SK-N-SH (cell line): ENCODE results near the gene ANKRD16.

Source experiments
- CHD2 ChIP-seq: fragments of 150-350 bp; IDR thresholded peaks from 2 replicates; pipeline ENCODE4 v1.6.1; 2018; ENCODE audit warnings: low read length; ENCODE audit not compliant: partially characterized antibody
- JUND ChIP-seq: IDR thresholded peaks from 2 replicates; pipeline ENCODE4 v1.4.0; 2012
- POLR2AphosphoS5 ChIP-seq: IDR thresholded peaks from 2 replicates; pipeline ENCODE4 v1.6.1; 2012; ENCODE audit warnings: low read depth, low read length
- REST ChIP-seq: IDR thresholded peaks from 2 replicates; pipeline ENCODE4 v1.6.1; 2012; ENCODE audit warnings: mild to moderate bottlenecking, low read depth, low read length, moderate library complexity
- RXRA ChIP-seq: IDR thresholded peaks from 2 replicates; pipeline ENCODE4 v1.4.0; 2012; ENCODE audit warnings: low read depth, mild to moderate bottlenecking, borderline replicate concordance
- SIN3A ChIP-seq: IDR thresholded peaks from 2 replicates; pipeline ENCODE4 v1.6.1; 2012; ENCODE audit warnings: low read depth, mild to moderate bottlenecking, low read length, moderate library complexity, borderline replicate concordance
- YY1 ChIP-seq: IDR thresholded peaks from 2 replicates; pipeline ENCODE4 v1.4.0; 2012; ENCODE audit warnings: low read depth, mild to moderate bottlenecking
- TF ChIP-seq, protein P1 (sequence below): fragments of 200-600 bp; sonication (generic); IDR thresholded peaks from 2 replicates; pipeline ENCODE4 v1.6.1; 2017; ENCODE audit warnings: antibody characterized with exemption, mild to moderate bottlenecking, moderate library complexity
- TF ChIP-seq, protein P2 (sequence below): IDR thresholded peaks from 2 replicates; pipeline ENCODE4; 2012

- TF ChIP-seq, protein P1, sequence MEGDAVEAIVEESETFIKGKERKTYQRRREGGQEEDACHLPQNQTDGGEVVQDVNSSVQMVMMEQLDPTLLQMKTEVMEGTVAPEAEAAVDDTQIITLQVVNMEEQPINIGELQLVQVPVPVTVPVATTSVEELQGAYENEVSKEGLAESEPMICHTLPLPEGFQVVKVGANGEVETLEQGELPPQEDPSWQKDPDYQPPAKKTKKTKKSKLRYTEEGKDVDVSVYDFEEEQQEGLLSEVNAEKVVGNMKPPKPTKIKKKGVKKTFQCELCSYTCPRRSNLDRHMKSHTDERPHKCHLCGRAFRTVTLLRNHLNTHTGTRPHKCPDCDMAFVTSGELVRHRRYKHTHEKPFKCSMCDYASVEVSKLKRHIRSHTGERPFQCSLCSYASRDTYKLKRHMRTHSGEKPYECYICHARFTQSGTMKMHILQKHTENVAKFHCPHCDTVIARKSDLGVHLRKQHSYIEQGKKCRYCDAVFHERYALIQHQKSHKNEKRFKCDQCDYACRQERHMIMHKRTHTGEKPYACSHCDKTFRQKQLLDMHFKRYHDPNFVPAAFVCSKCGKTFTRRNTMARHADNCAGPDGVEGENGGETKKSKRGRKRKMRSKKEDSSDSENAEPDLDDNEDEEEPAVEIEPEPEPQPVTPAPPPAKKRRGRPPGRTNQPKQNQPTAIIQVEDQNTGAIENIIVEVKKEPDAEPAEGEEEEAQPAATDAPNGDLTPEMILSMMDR, result no peak
- TF ChIP-seq REST (no peak), CHD2 (no peak), SIN3A (no peak), YY1 (no peak), POLR2AphosphoS5 (no peak), RXRA (no peak), JUND (no peak)
- TF ChIP-seq, protein P2, sequence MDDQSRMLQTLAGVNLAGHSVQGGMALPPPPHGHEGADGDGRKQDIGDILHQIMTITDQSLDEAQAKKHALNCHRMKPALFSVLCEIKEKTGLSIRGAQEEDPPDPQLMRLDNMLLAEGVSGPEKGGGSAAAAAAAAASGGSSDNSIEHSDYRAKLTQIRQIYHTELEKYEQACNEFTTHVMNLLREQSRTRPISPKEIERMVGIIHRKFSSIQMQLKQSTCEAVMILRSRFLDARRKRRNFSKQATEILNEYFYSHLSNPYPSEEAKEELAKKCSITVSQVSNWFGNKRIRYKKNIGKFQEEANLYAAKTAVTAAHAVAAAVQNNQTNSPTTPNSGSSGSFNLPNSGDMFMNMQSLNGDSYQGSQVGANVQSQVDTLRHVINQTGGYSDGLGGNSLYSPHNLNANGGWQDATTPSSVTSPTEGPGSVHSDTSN, result no peak
These were observed 37.6 kb upstream of the ANKRD16 start for GRCh38 chr10:5927306-5927705.
